GM12873 (cell line): ENCODE data around the gene ASIC2.

Source experiments
- CTCF ChIP-seq: IDR thresholded peaks from 2 replicates; pipeline ENCODE4 v1.5.1; 2012; ENCODE audit warnings: low read depth, mild to moderate bottlenecking, moderate library complexity, low read length, control low read depth; ENCODE audit not compliant: insufficient read depth; ENCODE audit errors: missing control alignments

The ASIC2 gene

GRCh38 chr17:33218698-33219601, 74.1 kb downstream of the ASIC2 start:
- no peak for TF ChIP-seq CTCF

- TF ChIP-seq CTCF = no peak
Measured at GRCh38 chr17:33217891-33218290, 75.2 kb downstream of the ASIC2 start.

GRCh38 chr17:33214996-33215395, 78.1 kb downstream of the ASIC2 start:
- TF ChIP-seq CTCF = no peak

- TF ChIP-seq CTCF = no peak
Measured at GRCh38 chr17:33210285-33210684, 82.8 kb downstream of the ASIC2 start.

GRCh38 chr17:33209671-33210070, 83.4 kb downstream of the ASIC2 start:
- no peak for TF ChIP-seq CTCF

- TF ChIP-seq CTCF = no peak
Measured at GRCh38 chr17:33207231-33207630, 85.9 kb downstream of the ASIC2 start.

DNA sequence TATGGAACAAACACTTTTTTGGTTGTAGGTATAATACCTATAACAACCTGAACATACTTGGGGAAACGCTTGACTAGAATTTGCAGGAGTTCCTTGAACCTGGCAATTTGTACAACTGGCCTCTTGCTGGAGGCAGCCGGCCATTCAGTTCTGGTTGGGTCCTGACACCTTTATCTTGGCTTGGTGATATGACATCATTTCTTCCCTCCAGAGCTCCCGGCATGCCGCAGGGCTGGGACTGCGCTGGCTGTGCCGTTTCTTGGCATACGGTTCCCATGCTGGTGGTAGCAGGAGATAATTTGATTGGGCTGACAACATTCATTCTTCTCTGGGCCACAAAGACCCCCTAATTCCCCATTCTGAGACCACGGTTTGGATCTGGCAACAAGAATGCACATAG, 87.5 kb downstream of the ASIC2 start:
- TF ChIP-seq CTCF = no peak
